Heart left ventricle (tissue), 16 donors: ENCODE measurements around the gene RPS29. TPM values are rescaled to one million over a fixed set of nuclear protein-coding genes. Genes with fewer than 3 reads are reported as not detected.

Experiments
- ATAC-seq, 4 donors: fragments of 200-7000 bp; cut with Tn5 transposase; one replicate each; pipeline ENCODE4 v1.9.1; 2020 to 2022; ENCODE audit warnings: moderate library complexity in 4 of 4, mild to moderate bottlenecking in 3 of 4, moderate number of reproducible peaks in 1 of 4
- DNase-seq, 5 donors: peaks; one replicate each; pipeline ENCODE4 v3.0.0-alpha.2; 2020
- H3K27ac ChIP-seq, 12 donors: fragments of 200-600 bp; sonication (generic) in 4 of 12; one replicate each; pipeline versions ENCODE4 v1.5.0 to v1.8.0; 2016 to 2022; ENCODE audit warnings: mild to moderate bottlenecking in 2 of 12
- H3K27me3 ChIP-seq, 9 donors: fragments of 200-600 bp; sonication (generic) in 2 of 9; one replicate each; pipeline versions ENCODE4 v1.5.1 to v1.8.0; 2016 to 2022; ENCODE audit warnings: mild to moderate bottlenecking in 3 of 9
- H3K36me3 ChIP-seq, 9 donors: fragments of 200-600 bp; sonication (generic) in 2 of 9; one replicate each; pipeline versions ENCODE4 v1.5.0 to v1.8.0; 2018 to 2022; ENCODE audit warnings: mild to moderate bottlenecking in 2 of 9
- H3K4me1 ChIP-seq, 12 donors: fragments of 200-600 bp; sonication (generic) in 4 of 12; one replicate each; pipeline versions ENCODE4 v1.5.0 to v1.8.0; 2016 to 2022; ENCODE audit warnings: mild to moderate bottlenecking in 3 of 12
- H3K4me3 ChIP-seq, 12 donors: fragments of 200-600 bp; sonication (generic) in 4 of 12; one replicate each; pipeline versions ENCODE4 v1.5.0 to v1.8.0; 2017 to 2022; ENCODE audit warnings: mild to moderate bottlenecking in 9 of 12, moderate library complexity in 4 of 12
- H3K9me3 ChIP-seq, 12 donors: fragments of 200-600 bp; sonication (generic) in 4 of 12; one replicate each; pipeline versions ENCODE4 v1.5.0 to v1.8.0; 2016 to 2022; ENCODE audit warnings: mild to moderate bottlenecking in 1 of 12
- POLR2A ChIP-seq, 2 donors: fragments of 450-650 bp; IDR thresholded peaks; one replicate each; pipeline ENCODE4 v1.6.1; 2017; ENCODE audit warnings: antibody characterized with exemption in 2 of 2, mild to moderate bottlenecking in 2 of 2, moderate library complexity in 2 of 2
- WGBS, 4 donors: extraction: QIAGEN DNeasy Blood & Tissue Kit in 2 of 4; methylation state at CpG; one replicate each; pipeline versions ENCODE4 v1.1.5 to v1.1.7; 2013 to 2018; 5-methylcytosine and 5-hydroxymethylcytosine counted together
- intact Hi-C, 10 donors: fragments of 100-400 bp; cut with DNase I; formaldehyde crosslinking; loops; one replicate each; pipeline versions ENCODE4 v1.11.1 to v1.14.2; 2022
- polyA plus RNA-seq, 2 donors: library from polyadenylated mRNA; stranded (reverse); fragments of 200-250 nt; gene quantifications; one replicate each; pipeline ENCODE4 v1.2.3, GENCODE V29; 2013
- total RNA-seq, 9 donors: library from RNA; depleted of rRNA in 2 of 9; stranded (reverse); fragments of >200 nt in 2 of 9; fragmentation: NEBNext Ultra II Directional in 3 of 9; extraction: Animal tissue kit (Norgen Biotek cat#: 25700) in 3 of 9; gene quantifications; one replicate each; pipeline versions ENCODE4 v1.1.0 to v1.2.4, GENCODE V29; 2016 to 2023
- TF ChIP-seq, protein P1 (sequence below), 12 donors: fragments of 200-600 bp; sonication (generic) in 4 of 12; IDR thresholded peaks; one replicate each; pipeline versions ENCODE4 v1.5.0 to v1.8.0; 2018 to 2022; ENCODE audit warnings: antibody characterized with exemption in 12 of 12, mild to moderate bottlenecking in 5 of 12
- donor health status: ischemic (EF 13 %, LVEDD 7.1; RV severe dilation, severe dysfunction).
- donor health status: healthy with polysubstance abuse.
- donor health status: DM: no; HTN: yes; CAD: no.
- donor health status: DM: no; HTN: no; CAD: no.
- donor health status: ischemic (EF 25% LVEDD 6.9; RV normal size, moderate dysfunction).
- donor health status: ischemic (EF 25% LVEDD 5.7; RV mildly dilated, moderate dysfunction).
- donor health status: healthy.
- donor health status: DM: yes; HTN: yes; CAD: no.
- donor health status: ischemic (EF 35%, LVEDD 5.7; RV mildly dilated, moderate dysfunction).
- donor health status: nonischemic (EF 11% LVEDD 7.7; RV severe dilation, severe dysfunction).
- donor health status: DM: yes; HTN: yes; CAD: no.
- donor health status: PGD.
- donor health status: ischemic (EF 29% LVEDD 5.4; RV normal size, mild dysfunction).
- donor health status: nonischemic (EF 23%, LVEDD 6.1; RV moderate dilation, normal function).

RPS29 gene
- total and polyA plus RNA-seq, 11 donors: 507 to 4,598 (median 922) TPM

DNA sequence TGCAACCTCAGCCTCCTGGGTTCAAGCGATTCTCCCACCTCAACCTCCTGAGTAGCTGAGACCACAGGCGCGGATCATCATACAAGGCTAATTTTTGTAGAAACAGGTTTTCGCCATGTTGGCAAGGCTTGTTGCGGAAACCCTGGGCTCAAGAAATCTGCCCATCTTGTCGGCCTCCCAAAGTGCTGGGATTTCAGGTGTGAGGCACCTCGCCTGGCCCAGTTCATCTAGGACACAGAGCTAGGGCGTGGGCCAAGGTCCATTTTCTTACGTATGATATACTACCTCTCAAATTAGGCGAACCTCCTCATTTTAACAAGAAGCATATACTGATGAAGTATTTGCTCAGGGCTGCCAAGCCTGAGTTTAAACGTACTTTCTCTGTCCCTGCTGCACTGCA, 2.1 kb downstream of the RPS29 start:
- peaks cover 0 to 39% (median 19%) of the 10 kb centered on the region in 12 donors for H3K4me1 ChIP-seq
- no peak for ATAC-seq
- intact Hi-C loops: no loop called here
- H3K9me3 ChIP-seq: no peaks in the 10 kb centered on the region
- H3K27me3 ChIP-seq: no peaks in the 10 kb centered on the region
- no peak for TF ChIP-seq POLR2A (IDR thresholded peaks at IDR 0.05)
- TF ChIP-seq, protein P1, sequence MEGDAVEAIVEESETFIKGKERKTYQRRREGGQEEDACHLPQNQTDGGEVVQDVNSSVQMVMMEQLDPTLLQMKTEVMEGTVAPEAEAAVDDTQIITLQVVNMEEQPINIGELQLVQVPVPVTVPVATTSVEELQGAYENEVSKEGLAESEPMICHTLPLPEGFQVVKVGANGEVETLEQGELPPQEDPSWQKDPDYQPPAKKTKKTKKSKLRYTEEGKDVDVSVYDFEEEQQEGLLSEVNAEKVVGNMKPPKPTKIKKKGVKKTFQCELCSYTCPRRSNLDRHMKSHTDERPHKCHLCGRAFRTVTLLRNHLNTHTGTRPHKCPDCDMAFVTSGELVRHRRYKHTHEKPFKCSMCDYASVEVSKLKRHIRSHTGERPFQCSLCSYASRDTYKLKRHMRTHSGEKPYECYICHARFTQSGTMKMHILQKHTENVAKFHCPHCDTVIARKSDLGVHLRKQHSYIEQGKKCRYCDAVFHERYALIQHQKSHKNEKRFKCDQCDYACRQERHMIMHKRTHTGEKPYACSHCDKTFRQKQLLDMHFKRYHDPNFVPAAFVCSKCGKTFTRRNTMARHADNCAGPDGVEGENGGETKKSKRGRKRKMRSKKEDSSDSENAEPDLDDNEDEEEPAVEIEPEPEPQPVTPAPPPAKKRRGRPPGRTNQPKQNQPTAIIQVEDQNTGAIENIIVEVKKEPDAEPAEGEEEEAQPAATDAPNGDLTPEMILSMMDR (IDR thresholded peaks at IDR 0.05): no peak
- no peak for DNase-seq
- peaks cover 0 to 32% (median 26%) of the 10 kb centered on the region in 9 donors for H3K36me3 ChIP-seq
- 87 to 92% (median 90%) methylated on average over 11 of the region's 11 CpGs for WGBS, 4 donors
- peak overlapping the region in 5 of 12 donors; percentile 85 to 100 (median 95) for H3K4me3 ChIP-seq
- no peak overlapping the region for H3K27ac ChIP-seq

DNA sequence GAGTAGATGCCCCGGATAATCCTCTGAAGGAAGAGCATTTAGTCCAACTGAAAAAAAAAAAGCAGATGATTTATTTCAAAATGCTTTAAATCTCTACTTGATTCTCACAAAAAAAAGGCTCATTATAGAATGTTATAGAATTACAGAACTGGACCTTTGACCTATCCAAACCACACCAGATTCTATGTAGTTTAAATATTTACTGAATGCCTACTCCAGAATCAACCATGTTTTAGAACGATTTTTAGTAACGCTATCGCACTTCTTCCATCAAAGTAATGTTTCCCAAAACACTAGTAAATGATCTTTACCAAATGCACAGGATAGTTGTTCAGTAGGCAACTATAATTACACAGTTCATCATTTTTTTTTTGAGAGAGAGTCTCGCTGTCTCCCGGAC, 2.6 kb downstream of the RPS29 start:
- DNase-seq (no peak), ATAC-seq (no peak)
- TF ChIP-seq POLR2A (IDR thresholded peaks at IDR 0.05): no peak
- TF ChIP-seq, protein P1 (IDR thresholded peaks at IDR 0.05): no peak
- WGBS, 4 donors: 91 to 95% (median 93%) methylated on average over 6 of the region's 6 CpGs
- H3K36me3 ChIP-seq: peaks cover 0 to 32% (median 26%) of the 10 kb centered on the region in 9 donors
- no peaks in the 10 kb centered on the region for H3K9me3 ChIP-seq
- H3K4me1 ChIP-seq: peaks cover 0 to 39% (median 19%) of the 10 kb centered on the region in 12 donors
- H3K4me3 ChIP-seq: peak overlapping the region in 2 of 12 donors; percentile 85 to 99
- H3K27ac ChIP-seq: no peak overlapping the region
- intact Hi-C loops: no loop called here
- no peaks in the 10 kb centered on the region for H3K27me3 ChIP-seq

DNA sequence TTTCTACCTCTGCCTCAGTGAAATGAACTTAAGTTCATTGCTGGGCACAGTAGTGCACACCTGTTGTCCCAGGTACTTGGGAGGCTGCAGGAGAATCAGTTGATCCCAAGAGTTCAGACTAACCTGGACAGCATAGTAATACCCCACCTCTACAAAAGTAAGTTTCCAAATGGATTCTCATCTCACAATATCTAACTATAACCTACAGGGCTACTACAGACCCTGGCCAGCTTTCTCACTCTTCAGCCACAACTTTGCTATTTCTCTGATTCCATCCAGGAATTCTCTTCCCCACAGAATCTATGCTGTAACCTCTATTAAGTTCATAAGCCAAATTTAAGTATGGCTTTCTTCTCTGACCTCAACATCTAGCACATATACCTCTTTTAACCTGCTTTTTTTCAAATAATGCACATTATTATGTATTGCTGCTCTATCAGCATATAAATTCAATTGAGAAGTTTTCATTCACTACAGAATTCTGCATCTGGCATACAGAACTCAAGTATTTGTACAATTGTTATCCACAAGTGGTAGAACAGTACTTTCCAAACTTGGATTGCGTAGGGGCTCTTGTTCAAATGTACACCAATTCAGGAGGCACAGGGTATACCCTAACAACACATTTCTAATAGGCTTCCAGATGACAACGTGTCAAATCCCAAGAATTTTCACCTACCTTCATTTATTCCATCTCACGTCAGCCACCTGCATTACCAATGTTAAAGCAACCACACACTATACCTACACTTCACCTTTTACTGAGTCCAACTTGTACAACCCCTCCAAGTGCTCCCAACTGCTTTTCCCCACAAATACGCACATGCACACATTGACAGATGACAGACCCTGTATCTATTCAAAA, 3.8 kb downstream of the RPS29 start:
- DNase-seq (no peak), ATAC-seq (no peak)
- Histone ChIP-seq H3K9me3 (no peaks in the 10 kb centered on the region), H3K4me1 (peaks cover 0 to 39% (median 19%) of the 10 kb centered on the region in 12 donors), H3K27ac (no peak overlapping the region), H3K27me3 (no peaks in the 10 kb centered on the region), H3K36me3 (peaks cover 0 to 39% (median 30%) of the 10 kb centered on the region in 9 donors), H3K4me3 (no peak overlapping the region)
- no peak for TF ChIP-seq POLR2A (IDR thresholded peaks at IDR 0.05)
- TF ChIP-seq, protein P1 (IDR thresholded peaks at IDR 0.05): no peak
- WGBS, 4 donors: 88 to 90% (median 89%) methylated on average over 4 of the region's 4 CpGs
- intact Hi-C loops: no loop called here

GRCh38 chr14:49581209-49582112, 4.7 kb downstream of the RPS29 start:
- no peak for TF ChIP-seq POLR2A (IDR thresholded peaks at IDR 0.05)
- TF ChIP-seq, protein P1 (IDR thresholded peaks at IDR 0.05): no peak
- ATAC-seq (no peak), DNase-seq (no peak)
- H3K4me3 ChIP-seq: no peak overlapping the region
- no peaks in the 10 kb centered on the region for H3K27me3 ChIP-seq
- H3K4me1 ChIP-seq: peaks cover 0 to 35% (median 19%) of the 10 kb centered on the region in 12 donors
- H3K36me3 ChIP-seq: peaks cover 0 to 48% (median 39%) of the 10 kb centered on the region in 9 donors
- no peaks in the 10 kb centered on the region for H3K9me3 ChIP-seq
- WGBS, 4 donors: 74 to 92% (median 87%) methylated on average over 8 to 9 of the region's 9 CpGs
- H3K27ac ChIP-seq: no peak overlapping the region
- intact Hi-C loops: no loop called here
